IPS-18a (cell line): ENCODE data around the gene LRFN2.

Experiments
- H3K27ac ChIP-seq: one replicate; pipeline ENCODE4 v1.5.1; 2013; ENCODE audit warnings: low read length
- H3K27me3 ChIP-seq: one replicate; pipeline ENCODE4 v1.6.1; 2013; ENCODE audit warnings: mild to moderate bottlenecking, low read length; ENCODE audit not compliant: control insufficient read depth, insufficient read depth
- H3K36me3 ChIP-seq: one replicate; pipeline ENCODE4 v1.6.1; 2013; ENCODE audit warnings: low read depth, low read length; ENCODE audit not compliant: control insufficient read depth
- H3K4me1 ChIP-seq: one replicate; pipeline ENCODE4 v1.6.1; 2013; ENCODE audit warnings: low read depth, low read length; ENCODE audit not compliant: control insufficient read depth
- H3K4me3 ChIP-seq: one replicate; pipeline ENCODE4 v1.5.1; 2013; ENCODE audit warnings: low read length
- H3K9ac ChIP-seq: one replicate; pipeline ENCODE4 v1.6.1; 2013; ENCODE audit warnings: mild to moderate bottlenecking, low read length, moderate library complexity
- H3K9me3 ChIP-seq: one replicate; pipeline ENCODE4 v1.6.1; 2013; ENCODE audit warnings: low read depth, low read length; ENCODE audit not compliant: control insufficient read depth

The LRFN2 gene

DNA sequence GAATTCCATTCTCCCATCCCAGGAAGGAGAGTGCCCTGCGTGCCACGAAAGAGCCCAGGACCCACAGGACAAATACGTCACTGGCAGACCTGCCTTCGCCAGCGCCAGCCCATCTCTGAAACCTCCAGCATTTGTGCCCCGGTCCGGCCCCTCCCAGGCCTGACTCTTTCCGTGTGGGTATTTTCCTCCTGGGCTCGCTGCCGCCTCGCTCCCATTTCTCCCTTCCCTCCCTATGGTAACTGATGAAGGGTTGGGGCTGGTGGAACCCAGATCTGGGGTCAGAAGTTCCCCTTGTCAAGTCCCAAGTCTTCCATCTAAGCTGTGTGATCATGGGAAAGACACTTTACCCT lies 208.5 kb downstream of the LRFN2 start:
- no peaks in the 10 kb centered on the region for H3K4me1 ChIP-seq
- no peak overlapping the region for H3K27ac ChIP-seq
- H3K9me3 ChIP-seq = no peaks in the 10 kb centered on the region
- no peaks in the 10 kb centered on the region for H3K27me3 ChIP-seq
- no peaks in the 10 kb centered on the region for H3K36me3 ChIP-seq
- H3K9ac ChIP-seq = no peak overlapping the region
- H3K4me3 ChIP-seq = no peak overlapping the region

DNA sequence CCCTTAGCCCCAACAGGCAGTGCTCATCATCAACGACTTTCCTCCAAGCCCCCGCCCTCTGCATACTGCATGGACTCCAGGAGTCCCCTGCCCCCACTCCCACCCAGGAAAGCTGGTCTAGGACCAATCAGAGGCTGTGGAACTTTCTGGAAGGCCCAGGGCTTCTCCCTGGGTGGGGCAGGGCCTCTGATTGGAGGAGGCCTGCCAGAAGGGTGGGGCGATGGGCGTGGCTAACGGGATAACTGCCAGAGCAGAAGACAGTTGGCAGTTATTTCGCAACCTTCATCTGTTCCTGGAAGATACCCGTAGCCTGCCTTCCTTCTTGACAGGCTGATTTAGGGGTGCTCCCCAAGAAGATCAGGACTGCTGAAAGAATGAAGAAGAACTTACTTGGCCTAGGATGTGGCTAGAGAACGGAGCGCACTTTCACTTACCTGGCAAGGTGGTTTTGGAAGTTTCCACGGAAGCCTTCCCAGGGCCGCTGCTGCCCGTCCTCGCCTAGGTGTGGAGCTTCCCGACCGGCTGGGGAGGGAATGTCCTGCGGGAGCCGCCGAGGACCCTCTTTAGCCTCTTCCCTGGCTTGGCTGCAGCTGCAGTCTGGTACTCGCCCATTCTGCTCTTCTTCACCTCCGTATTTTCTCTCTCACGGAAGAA lies 209.0 kb downstream of the LRFN2 start:
- Histone ChIP-seq H3K9ac (no peak overlapping the region), H3K27ac (no peak overlapping the region), H3K36me3 (no peaks in the 10 kb centered on the region), H3K9me3 (no peaks in the 10 kb centered on the region), H3K27me3 (no peaks in the 10 kb centered on the region), H3K4me3 (no peak overlapping the region), H3K4me1 (no peaks in the 10 kb centered on the region)

DNA sequence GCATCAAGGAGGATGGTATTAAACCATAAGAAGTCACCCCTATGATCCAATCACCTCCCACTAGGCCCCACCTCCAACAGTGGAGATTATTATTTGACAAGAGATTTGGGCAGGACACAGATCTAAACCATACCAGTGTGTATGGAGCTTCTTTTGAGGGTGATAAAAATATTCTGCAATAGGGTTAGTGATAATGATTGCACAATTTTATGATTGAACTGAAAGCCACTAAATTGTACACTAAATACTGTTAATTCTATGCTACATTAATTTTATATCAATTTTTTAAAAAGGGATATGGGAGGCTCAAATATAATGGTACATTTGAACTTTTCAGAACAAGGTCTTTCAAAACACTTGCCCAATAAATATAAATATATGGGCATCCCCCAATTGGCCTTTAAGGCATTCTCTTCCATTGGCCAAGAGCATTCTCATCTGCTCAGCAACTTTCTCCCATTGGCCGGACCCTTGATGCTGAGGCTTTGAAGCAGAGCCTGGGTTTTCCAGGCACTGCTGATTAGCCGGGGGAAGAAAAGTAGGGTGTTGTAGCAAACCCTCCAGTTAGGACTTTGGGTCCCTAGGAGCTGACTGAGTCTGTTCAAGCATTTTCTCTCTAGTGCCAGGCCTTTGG lies 209.9 kb downstream of the LRFN2 start:
- H3K4me1 ChIP-seq = no peaks in the 10 kb centered on the region
- H3K27ac ChIP-seq = no peak overlapping the region
- no peaks in the 10 kb centered on the region for H3K36me3 ChIP-seq
- no peaks in the 10 kb centered on the region for H3K27me3 ChIP-seq
- no peaks in the 10 kb centered on the region for H3K9me3 ChIP-seq
- H3K9ac ChIP-seq = no peak overlapping the region
- H3K4me3 ChIP-seq = no peak overlapping the region

DNA sequence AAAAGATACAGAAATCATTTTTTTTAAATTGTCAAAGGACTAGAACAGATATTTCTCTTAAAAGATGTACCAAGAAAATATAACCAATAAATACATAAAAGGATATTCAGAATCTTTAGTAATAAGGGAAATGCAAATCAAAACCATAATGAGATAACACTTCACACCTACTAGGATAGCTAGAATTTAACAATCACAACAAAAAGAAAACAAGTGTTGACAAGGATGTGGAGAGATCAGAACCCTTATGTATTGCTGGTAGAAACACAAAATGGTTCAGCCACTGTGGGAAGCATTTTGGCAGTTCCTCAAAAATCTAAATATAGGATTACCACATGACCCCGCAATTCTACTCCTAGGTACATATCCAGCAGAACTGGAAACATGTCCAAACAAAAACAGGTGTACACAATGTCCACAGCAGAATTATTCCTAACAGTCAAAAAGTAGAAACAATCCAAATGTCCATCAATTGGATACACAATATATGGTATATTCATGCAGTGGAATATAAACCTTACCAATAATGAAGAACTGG lies 211.0 kb downstream of the LRFN2 start:
- no peak overlapping the region for H3K27ac ChIP-seq
- no peaks in the 10 kb centered on the region for H3K9me3 ChIP-seq
- H3K4me1 ChIP-seq = no peaks in the 10 kb centered on the region
- H3K4me3 ChIP-seq = no peak overlapping the region
- H3K9ac ChIP-seq = no peak overlapping the region
- H3K36me3 ChIP-seq = no peaks in the 10 kb centered on the region
- H3K27me3 ChIP-seq = no peaks in the 10 kb centered on the region

DNA sequence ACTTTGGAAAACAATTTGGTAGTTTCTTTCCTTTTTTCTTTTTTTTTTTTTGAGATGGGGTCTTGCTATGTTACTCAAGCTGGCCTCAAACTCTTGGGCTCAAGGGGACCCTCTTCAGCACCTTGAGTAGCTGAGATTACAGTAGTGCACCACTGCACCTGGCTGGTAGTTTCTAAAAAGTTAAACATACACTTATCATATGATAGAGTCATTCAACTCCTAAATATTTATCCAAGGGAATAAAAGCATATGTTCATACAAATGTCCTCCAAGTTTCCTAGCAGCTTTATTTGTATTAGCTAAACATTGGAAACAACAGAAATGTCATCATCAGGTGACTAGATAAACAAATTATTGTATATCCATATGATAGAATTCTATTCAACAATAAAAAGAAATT lies 213.9 kb downstream of the LRFN2 start:
- Histone ChIP-seq H3K36me3 (no peaks in the 10 kb centered on the region), H3K27me3 (no peaks in the 10 kb centered on the region), H3K27ac (no peak overlapping the region), H3K9me3 (no peaks in the 10 kb centered on the region), H3K9ac (no peak overlapping the region), H3K4me3 (no peak overlapping the region), H3K4me1 (no peaks in the 10 kb centered on the region)

DNA sequence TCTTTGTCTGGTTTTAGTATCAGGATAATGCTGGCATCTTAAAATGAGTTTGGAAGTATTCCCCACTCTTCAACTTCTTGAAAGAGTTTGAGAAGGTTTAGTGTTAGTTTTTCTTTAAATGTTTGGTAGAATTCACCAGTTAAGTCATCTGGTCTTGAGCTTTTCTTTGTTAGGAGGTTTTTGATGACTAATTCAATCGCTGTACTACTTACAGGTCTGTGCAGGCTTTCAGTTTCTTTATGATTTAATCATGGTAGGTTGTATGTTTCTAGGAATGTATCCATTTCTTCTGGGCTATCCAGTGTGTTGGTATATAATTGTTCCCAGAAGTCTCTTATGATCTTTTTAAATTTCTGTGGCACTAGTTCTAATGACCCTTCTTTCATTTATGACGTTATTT lies 215.5 kb downstream of the LRFN2 start:
- Histone ChIP-seq H3K27ac (no peak overlapping the region), H3K9me3 (peaks cover 5% of the 10 kb centered on the region), H3K4me3 (no peak overlapping the region), H3K27me3 (no peaks in the 10 kb centered on the region), H3K36me3 (no peaks in the 10 kb centered on the region), H3K4me1 (no peaks in the 10 kb centered on the region), H3K9ac (no peak overlapping the region)

DNA sequence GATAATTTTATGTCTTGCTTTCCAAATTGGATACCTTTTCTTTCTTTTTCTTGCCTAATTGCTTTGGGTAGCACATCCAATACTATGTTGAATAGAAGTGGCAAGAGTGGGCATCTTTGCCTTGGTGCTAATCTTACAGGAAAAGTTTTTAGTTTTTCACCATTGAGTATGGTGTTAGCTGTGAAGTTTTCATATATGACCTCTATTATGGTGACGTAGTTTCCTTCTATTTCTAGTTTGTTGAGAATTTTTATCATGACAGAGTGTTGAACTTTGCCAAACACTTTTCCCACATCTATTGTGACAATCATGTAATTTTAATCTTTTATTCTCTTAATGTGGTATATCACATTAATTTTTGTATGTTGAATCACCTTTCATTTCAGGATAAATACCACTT lies 216.1 kb downstream of the LRFN2 start:
- Histone ChIP-seq H3K27ac (no peak overlapping the region), H3K9me3 (peaks cover 5% of the 10 kb centered on the region)

DNA sequence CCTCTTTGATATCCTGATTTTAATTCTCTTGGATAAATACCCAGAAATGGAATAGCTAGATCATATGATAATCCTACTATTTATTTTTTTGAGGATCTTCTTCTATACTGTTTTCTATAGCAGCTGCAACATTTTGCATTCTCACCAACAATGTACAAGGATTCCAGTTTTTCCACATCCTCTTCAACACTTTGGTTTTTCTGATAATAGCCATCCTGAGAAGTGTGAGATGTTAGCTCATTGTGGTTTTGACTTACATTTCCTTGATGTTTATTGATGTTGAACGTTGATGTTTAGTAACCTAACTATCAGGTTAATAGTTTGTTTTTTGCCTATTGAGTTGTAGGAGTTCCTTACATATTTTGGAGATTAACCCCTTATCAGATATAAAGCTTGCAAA lies 217.3 kb downstream of the LRFN2 start:
- H3K27me3 ChIP-seq = no peaks in the 10 kb centered on the region
- H3K9me3 ChIP-seq = peaks cover 5% of the 10 kb centered on the region
- no peaks in the 10 kb centered on the region for H3K4me1 ChIP-seq
- H3K9ac ChIP-seq = no peak overlapping the region
- no peaks in the 10 kb centered on the region for H3K36me3 ChIP-seq
- no peak overlapping the region for H3K4me3 ChIP-seq
- H3K27ac ChIP-seq = no peak overlapping the region

More for the DNA sequence above, 216.1 kb downstream of the LRFN2 start:
- Histone ChIP-seq H3K36me3 (no peaks in the 10 kb centered on the region), H3K4me1 (no peaks in the 10 kb centered on the region), H3K9ac (no peak overlapping the region), H3K27me3 (no peaks in the 10 kb centered on the region), H3K4me3 (no peak overlapping the region)

DNA sequence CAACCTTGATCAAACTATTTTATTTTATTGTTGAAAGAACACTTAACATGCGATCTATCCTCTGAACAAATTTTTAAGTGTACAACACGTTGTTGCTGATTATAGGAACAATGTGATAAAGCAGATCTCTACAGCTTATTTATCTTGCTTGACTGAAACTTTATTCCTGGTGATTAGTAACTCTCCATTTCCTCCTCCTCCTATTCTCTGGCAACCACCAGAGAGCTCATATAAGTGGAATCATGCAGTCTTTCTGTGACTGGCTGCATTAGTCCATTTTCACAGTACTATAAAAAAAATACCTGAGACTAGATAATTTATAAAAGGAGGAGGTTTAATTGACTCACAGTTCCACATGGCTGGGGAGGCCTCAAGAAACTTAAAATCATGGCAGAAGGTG lies 218.1 kb downstream of the LRFN2 start:
- H3K36me3 ChIP-seq = no peaks in the 10 kb centered on the region
- H3K9me3 ChIP-seq = peaks cover 5% of the 10 kb centered on the region
- peaks cover 6% of the 10 kb centered on the region for H3K4me1 ChIP-seq
- no peak overlapping the region for H3K4me3 ChIP-seq
- H3K9ac ChIP-seq = no peak overlapping the region
- H3K27ac ChIP-seq = no peak overlapping the region
- H3K27me3 ChIP-seq = no peaks in the 10 kb centered on the region

DNA sequence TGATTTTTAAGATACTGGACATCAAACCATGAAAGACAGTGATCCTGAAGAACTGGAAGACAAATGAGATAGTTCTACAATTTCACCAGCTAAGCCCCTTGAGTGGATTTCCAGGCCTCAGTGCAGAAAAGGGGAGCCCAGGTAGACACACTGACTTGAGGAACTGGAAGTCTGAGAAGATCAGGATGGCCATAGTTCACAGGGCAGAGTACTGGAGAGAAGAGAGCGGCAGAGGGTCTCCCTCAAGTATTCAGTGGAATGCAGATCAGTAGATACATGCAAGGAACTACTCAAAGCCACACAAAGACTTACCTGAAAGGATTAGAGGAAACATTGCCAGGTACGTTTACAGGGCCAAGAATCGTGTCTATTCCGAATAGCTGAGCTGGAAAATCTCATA lies 224.3 kb downstream of the LRFN2 start:
- Histone ChIP-seq H3K9me3 (peaks cover 5% of the 10 kb centered on the region), H3K4me3 (no peak overlapping the region), H3K36me3 (no peaks in the 10 kb centered on the region), H3K27me3 (no peaks in the 10 kb centered on the region), H3K9ac (no peak overlapping the region), H3K4me1 (peaks cover 36% of the 10 kb centered on the region), H3K27ac (no peak overlapping the region)

DNA sequence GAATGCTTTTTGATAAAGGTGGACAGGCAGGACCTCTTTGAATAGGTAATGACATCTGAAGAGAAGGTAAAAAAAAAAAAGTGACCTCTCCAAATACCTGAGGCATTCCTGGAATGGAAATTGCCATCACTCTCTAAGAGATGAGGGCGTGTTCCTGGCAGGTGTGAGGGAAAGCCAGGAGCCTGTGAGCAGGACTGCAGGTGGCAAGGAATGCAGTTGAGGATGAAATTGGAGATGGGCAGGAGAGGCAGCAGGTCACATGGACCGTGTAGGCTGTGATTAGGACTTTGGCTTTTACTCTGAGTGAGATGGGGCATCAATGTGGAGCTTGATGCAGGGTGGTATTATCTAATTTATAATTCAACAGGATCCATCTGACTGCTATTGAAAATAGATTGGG lies 227.4 kb downstream of the LRFN2 start:
- no peaks in the 10 kb centered on the region for H3K27me3 ChIP-seq
- no peaks in the 10 kb centered on the region for H3K9me3 ChIP-seq
- no peak overlapping the region for H3K4me3 ChIP-seq
- no peaks in the 10 kb centered on the region for H3K36me3 ChIP-seq
- peaks cover 36% of the 10 kb centered on the region for H3K4me1 ChIP-seq
- H3K27ac ChIP-seq = no peak overlapping the region
- H3K9ac ChIP-seq = no peak overlapping the region
